ENCODE data around the gene EPHB1.

The EPHB1 gene

GRCh38 chr3:135213822-135214221, 418.8 kb downstream of the EPHB1 start:
- Histone ChIP-seq H3K23ac (ENCODE audit: low read length in 2 of 2) (no peak overlapping the region), H2BK5ac (ENCODE audit: low read depth, low read length, poor library complexity, severe bottlenecking) (no peak overlapping the region), H3K9me3 (ENCODE audit: control insufficient read depth, low read length) (no peaks in the 10 kb centered on the region), H4K8ac (ENCODE audit: low read length) (no peak overlapping the region), H3K4me2 (ENCODE audit: low read length, poor library complexity, severe bottlenecking) (no peak overlapping the region), H3K18ac (ENCODE audit: low read depth in 1 of 2, low read length in 2 of 2) (no peak overlapping the region), H3K27ac (ENCODE audit: low read length, poor library complexity, severe bottlenecking) (no peak overlapping the region), H3K4me3 (ENCODE audit: insufficient read depth in 1 of 2, low read depth in 1 of 2, low read length in 2 of 2) (no peak overlapping the region), H3K27me3 (ENCODE audit: control insufficient read depth in 1 of 2, insufficient read depth in 1 of 2, low read length in 2 of 2) (no peaks in the 10 kb centered on the region), H2AFZ (ENCODE audit: low read depth, low read length) (no peak overlapping the region), H3K9ac (ENCODE audit: low read length) (no peak overlapping the region), H2BK12ac (ENCODE audit: low read length in 2 of 2) (no peak overlapping the region), H3K79me1 (replicated peaks; ENCODE audit: low read length, poor library complexity, severe bottlenecking) (no peaks in the 10 kb centered on the region), H2AK5ac (ENCODE audit: low read length, severe bottlenecking) (no peak overlapping the region), H2BK15ac (ENCODE audit: low read depth, poor library complexity, severe bottlenecking) (no peak overlapping the region), H4K91ac (ENCODE audit: low read length) (no peak overlapping the region), H3K4me1 (ENCODE audit: control insufficient read depth, insufficient read depth, low read depth, low read length) (no peaks in the 10 kb centered on the region), H2BK120ac (ENCODE audit: low read depth, low read length) (no peak overlapping the region), H3K4ac (ENCODE audit: low read depth in 1 of 2, low read length in 2 of 2) (no peak overlapping the region), H3K14ac (ENCODE audit: low read length in 2 of 2) (no peak overlapping the region), H3K36me3 (ENCODE audit: control insufficient read depth in 1 of 2, insufficient read depth in 2 of 2, low read depth in 1 of 2, low read length in 2 of 2) (no peaks in the 10 kb centered on the region)
- no peak for DNase-seq
- 54% methylated on average over 5 of the region's 5 CpGs for WGBS

DNA sequence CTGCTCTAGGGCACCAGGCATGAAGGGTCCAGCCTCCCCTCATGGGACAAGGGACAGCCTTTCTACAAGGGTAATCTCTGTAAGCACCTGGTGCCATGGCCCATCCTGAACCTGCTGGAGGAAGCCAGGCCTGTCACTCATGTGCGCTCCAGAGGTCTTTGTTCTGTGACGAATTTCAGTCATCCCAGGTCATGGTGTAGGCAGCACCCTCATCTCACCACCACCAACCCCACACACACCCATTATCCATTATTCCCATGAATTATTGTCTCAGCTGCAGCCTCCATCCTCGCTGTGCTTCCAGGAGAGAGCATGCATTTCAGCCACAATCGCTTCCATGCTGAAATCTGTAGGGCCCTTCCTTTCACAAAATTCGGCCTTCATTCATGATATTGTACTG, 419.3 kb downstream of the EPHB1 start:
- H3K79me1 ChIP-seq (replicated peaks; ENCODE audit: low read length, poor library complexity, severe bottlenecking), result no peaks in the 10 kb centered on the region
- H3K27me3 ChIP-seq (ENCODE audit: control insufficient read depth in 1 of 2, insufficient read depth in 1 of 2, low read length in 2 of 2), result no peaks in the 10 kb centered on the region
- no peaks in the 10 kb centered on the region for H3K36me3 ChIP-seq (ENCODE audit: control insufficient read depth in 1 of 2, insufficient read depth in 2 of 2, low read depth in 1 of 2, low read length in 2 of 2)
- no peak overlapping the region for H3K4me3 ChIP-seq (ENCODE audit: insufficient read depth in 1 of 2, low read depth in 1 of 2, low read length in 2 of 2)
- no peak overlapping the region for H3K4ac ChIP-seq (ENCODE audit: low read depth in 1 of 2, low read length in 2 of 2)
- DNase-seq, result no peak
- H3K9me3 ChIP-seq (ENCODE audit: control insufficient read depth, low read length), result no peaks in the 10 kb centered on the region
- H3K4me2 ChIP-seq (ENCODE audit: low read length, poor library complexity, severe bottlenecking), result no peak overlapping the region
- H4K8ac ChIP-seq (ENCODE audit: low read length), result no peak overlapping the region
- H3K4me1 ChIP-seq (ENCODE audit: control insufficient read depth, insufficient read depth, low read depth, low read length), result no peaks in the 10 kb centered on the region
- no peak overlapping the region for H2BK12ac ChIP-seq (ENCODE audit: low read length in 2 of 2)
- H2BK15ac ChIP-seq (ENCODE audit: low read depth, poor library complexity, severe bottlenecking), result no peak overlapping the region
- H2BK120ac ChIP-seq (ENCODE audit: low read depth, low read length), result no peak overlapping the region
- H4K91ac ChIP-seq (ENCODE audit: low read length), result no peak overlapping the region
- no peak overlapping the region for H3K18ac ChIP-seq (ENCODE audit: low read depth in 1 of 2, low read length in 2 of 2)
- H3K23ac ChIP-seq (ENCODE audit: low read length in 2 of 2), result no peak overlapping the region
- no peak overlapping the region for H3K9ac ChIP-seq (ENCODE audit: low read length)
- WGBS, result 75% methylated on average over 5 of the region's 5 CpGs
- H3K27ac ChIP-seq (ENCODE audit: low read length, poor library complexity, severe bottlenecking), result no peak overlapping the region
- no peak overlapping the region for H2AFZ ChIP-seq (ENCODE audit: low read depth, low read length)
- H2AK5ac ChIP-seq (ENCODE audit: low read length, severe bottlenecking), result no peak overlapping the region
- no peak overlapping the region for H3K14ac ChIP-seq (ENCODE audit: low read length in 2 of 2)
- H2BK5ac ChIP-seq (ENCODE audit: low read depth, low read length, poor library complexity, severe bottlenecking), result no peak overlapping the region

DNA sequence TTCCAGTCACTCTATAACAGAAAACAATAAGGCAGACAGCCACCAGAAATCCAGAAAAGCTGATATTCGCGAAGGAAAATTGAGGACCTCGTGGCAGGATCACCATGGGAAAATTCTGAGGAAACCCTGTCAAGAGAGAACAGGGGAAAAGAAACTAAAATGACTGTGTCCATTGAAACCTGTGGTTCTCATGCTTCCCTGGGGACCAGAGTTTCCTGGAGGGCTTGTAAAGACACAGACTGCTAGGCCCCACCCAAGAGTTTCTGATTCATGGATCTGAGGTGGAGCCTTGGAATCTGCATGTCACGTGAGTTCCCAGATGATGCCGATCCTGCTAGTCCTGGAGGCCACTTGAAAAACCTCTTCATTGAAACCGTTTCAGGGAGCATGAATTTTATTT, 420.5 kb downstream of the EPHB1 start:
- Histone ChIP-seq H3K14ac (ENCODE audit: low read length in 2 of 2) (no peak overlapping the region), H3K27me3 (ENCODE audit: control insufficient read depth in 1 of 2, insufficient read depth in 1 of 2, low read length in 2 of 2) (no peaks in the 10 kb centered on the region), H3K23ac (ENCODE audit: low read length in 2 of 2) (no peak overlapping the region), H3K9me3 (ENCODE audit: control insufficient read depth, low read length) (no peaks in the 10 kb centered on the region), H3K4ac (ENCODE audit: low read depth in 1 of 2, low read length in 2 of 2) (no peak overlapping the region), H4K8ac (ENCODE audit: low read length) (no peak overlapping the region), H2BK12ac (ENCODE audit: low read length in 2 of 2) (no peak overlapping the region), H2AFZ (ENCODE audit: low read depth, low read length) (no peak overlapping the region), H3K18ac (ENCODE audit: low read depth in 1 of 2, low read length in 2 of 2) (no peak overlapping the region), H3K4me3 (ENCODE audit: insufficient read depth in 1 of 2, low read depth in 1 of 2, low read length in 2 of 2) (no peak overlapping the region), H4K91ac (ENCODE audit: low read length) (no peak overlapping the region), H2BK15ac (ENCODE audit: low read depth, poor library complexity, severe bottlenecking) (no peak overlapping the region), H3K27ac (ENCODE audit: low read length, poor library complexity, severe bottlenecking) (no peak overlapping the region), H3K36me3 (ENCODE audit: control insufficient read depth in 1 of 2, insufficient read depth in 2 of 2, low read depth in 1 of 2, low read length in 2 of 2) (no peaks in the 10 kb centered on the region), H2BK120ac (ENCODE audit: low read depth, low read length) (no peak overlapping the region), H3K9ac (ENCODE audit: low read length) (no peak overlapping the region), H2AK5ac (ENCODE audit: low read length, severe bottlenecking) (no peak overlapping the region), H3K4me1 (ENCODE audit: control insufficient read depth, insufficient read depth, low read depth, low read length) (no peaks in the 10 kb centered on the region), H3K4me2 (ENCODE audit: low read length, poor library complexity, severe bottlenecking) (no peak overlapping the region), H3K79me1 (replicated peaks; ENCODE audit: low read length, poor library complexity, severe bottlenecking) (no peaks in the 10 kb centered on the region), H2BK5ac (ENCODE audit: low read depth, low read length, poor library complexity, severe bottlenecking) (no peak overlapping the region)
- DNase-seq, result no peak
- WGBS, result 79% methylated on average over 6 of the region's 6 CpGs

DNA sequence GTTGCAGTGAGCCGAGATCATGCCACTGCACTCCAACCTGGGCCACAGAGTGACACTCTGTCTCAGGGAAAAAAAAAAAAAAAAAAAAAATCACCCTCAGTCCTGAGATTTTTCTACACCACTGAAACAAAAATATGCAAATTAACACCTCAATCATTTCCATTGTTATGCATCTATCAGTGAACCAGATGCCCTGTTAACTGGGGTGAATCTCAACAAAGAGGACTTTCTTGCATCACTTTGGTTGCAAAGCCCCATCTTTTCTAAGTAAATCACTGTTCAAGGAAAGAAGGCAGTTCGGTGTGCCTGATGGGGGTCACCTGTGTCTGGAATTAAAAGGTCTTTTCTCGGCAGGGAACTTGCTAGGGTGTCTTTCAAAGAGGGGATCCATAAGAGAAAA, 421.6 kb downstream of the EPHB1 start:
- no peaks in the 10 kb centered on the region for H3K9me3 ChIP-seq (ENCODE audit: control insufficient read depth, low read length)
- no peaks in the 10 kb centered on the region for H3K4me1 ChIP-seq (ENCODE audit: control insufficient read depth, insufficient read depth, low read depth, low read length)

More for the DNA sequence above, 421.6 kb downstream of the EPHB1 start:
- DNase-seq, result no peak
- 44% methylated on average over 3 of the region's 3 CpGs for whole genome bisulfite sequencing
- no peaks in the 10 kb centered on the region for H3K36me3 ChIP-seq (ENCODE audit: control insufficient read depth in 1 of 2, insufficient read depth in 2 of 2, low read depth in 1 of 2, low read length in 2 of 2)
- no peak overlapping the region for H3K27ac ChIP-seq (ENCODE audit: low read length, poor library complexity, severe bottlenecking)
- no peak overlapping the region for H3K9ac ChIP-seq (ENCODE audit: low read length)
- no peak overlapping the region for H4K8ac ChIP-seq (ENCODE audit: low read length)
- H3K18ac ChIP-seq (ENCODE audit: low read depth in 1 of 2, low read length in 2 of 2), result no peak overlapping the region
- H3K4me2 ChIP-seq (ENCODE audit: low read length, poor library complexity, severe bottlenecking), result no peak overlapping the region
- H3K23ac ChIP-seq (ENCODE audit: low read length in 2 of 2), result no peak overlapping the region
- H3K4me3 ChIP-seq (ENCODE audit: insufficient read depth in 1 of 2, low read depth in 1 of 2, low read length in 2 of 2), result no peak overlapping the region
- no peak overlapping the region for H2BK12ac ChIP-seq (ENCODE audit: low read length in 2 of 2)
- no peak overlapping the region for H2AK5ac ChIP-seq (ENCODE audit: low read length, severe bottlenecking)
- no peak overlapping the region for H2AFZ ChIP-seq (ENCODE audit: low read depth, low read length)
- no peak overlapping the region for H4K91ac ChIP-seq (ENCODE audit: low read length)
- H3K27me3 ChIP-seq (ENCODE audit: control insufficient read depth in 1 of 2, insufficient read depth in 1 of 2, low read length in 2 of 2), result no peaks in the 10 kb centered on the region
- no peak overlapping the region for H2BK5ac ChIP-seq (ENCODE audit: low read depth, low read length, poor library complexity, severe bottlenecking)
- no peak overlapping the region for H2BK120ac ChIP-seq (ENCODE audit: low read depth, low read length)
- no peak overlapping the region for H3K4ac ChIP-seq (ENCODE audit: low read depth in 1 of 2, low read length in 2 of 2)
- H3K14ac ChIP-seq (ENCODE audit: low read length in 2 of 2), result no peak overlapping the region
- H3K79me1 ChIP-seq (replicated peaks; ENCODE audit: low read length, poor library complexity, severe bottlenecking), result no peaks in the 10 kb centered on the region
- no peak overlapping the region for H2BK15ac ChIP-seq (ENCODE audit: low read depth, poor library complexity, severe bottlenecking)
